ENCODE data around the gene PCYT2. TPM values are rescaled to one million over a fixed set of nuclear protein-coding genes. Genes with fewer than 3 reads are reported as not detected.

PCYT2 gene
- total and polyA plus RNA-seq, 9 of the 15 experiments (the other 6 are each of a cell fraction or from before 2014, with no cell fraction given) = 0.92 to 134 (median 82.5) TPM

DNA sequence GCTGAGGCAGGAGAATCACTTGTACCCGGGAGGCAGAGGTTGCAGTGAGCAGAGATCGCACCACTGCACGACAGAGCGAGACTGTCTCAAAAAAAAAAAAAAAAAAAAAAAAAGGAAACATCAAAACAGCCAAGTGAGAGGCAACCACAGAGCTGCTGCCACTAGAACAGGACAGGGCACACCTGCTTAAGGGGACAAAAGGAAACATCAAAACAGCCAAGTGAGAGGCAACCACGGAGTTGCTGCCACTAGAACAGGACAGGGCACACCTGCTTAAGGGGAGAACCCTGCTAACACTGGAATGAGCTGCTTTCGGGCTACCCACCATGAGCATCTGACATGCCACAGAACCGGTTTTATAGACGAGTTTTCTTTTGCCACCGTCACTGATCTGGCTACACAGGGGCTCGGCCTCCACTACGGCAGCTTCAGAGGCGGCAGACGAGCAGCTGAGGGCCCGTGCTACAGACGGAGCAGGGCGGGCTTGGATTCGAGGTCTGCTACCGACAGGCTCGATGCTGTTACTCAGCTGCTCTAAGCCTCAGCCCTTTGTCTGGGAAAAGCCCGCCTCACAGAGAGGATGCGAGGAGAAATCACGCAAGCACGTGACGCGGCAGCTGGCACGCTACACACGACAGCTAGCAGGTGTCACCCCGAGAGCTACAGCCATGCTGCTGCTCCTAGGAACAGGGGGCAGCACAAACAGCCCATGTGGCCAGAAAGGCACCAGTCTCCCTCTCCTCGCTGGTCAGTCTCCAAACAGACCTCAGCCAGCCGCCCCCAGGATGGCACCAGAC lies 52.8 kb downstream of the PCYT2 start (continued):
- TF ChIP-seq ZNF707 (CRISPR knock-in tag; conservative IDR thresholded peaks at IDR 0.05) (no peak), ZFP1 (CRISPR knock-in tag; IDR thresholded peaks at IDR 0.05) (no peak), POLR2G (IDR thresholded peaks at IDR 0.05; ENCODE audit: low read depth, low read length) (peak; percentile 73), ZNF12 (CRISPR knock-in tag; IDR thresholded peaks at IDR 0.05) (no peak), PRMT5 (CRISPR knock-in tag; IDR thresholded peaks at IDR 0.05) (no peak)
- TF ChIP-seq, protein P1, sequence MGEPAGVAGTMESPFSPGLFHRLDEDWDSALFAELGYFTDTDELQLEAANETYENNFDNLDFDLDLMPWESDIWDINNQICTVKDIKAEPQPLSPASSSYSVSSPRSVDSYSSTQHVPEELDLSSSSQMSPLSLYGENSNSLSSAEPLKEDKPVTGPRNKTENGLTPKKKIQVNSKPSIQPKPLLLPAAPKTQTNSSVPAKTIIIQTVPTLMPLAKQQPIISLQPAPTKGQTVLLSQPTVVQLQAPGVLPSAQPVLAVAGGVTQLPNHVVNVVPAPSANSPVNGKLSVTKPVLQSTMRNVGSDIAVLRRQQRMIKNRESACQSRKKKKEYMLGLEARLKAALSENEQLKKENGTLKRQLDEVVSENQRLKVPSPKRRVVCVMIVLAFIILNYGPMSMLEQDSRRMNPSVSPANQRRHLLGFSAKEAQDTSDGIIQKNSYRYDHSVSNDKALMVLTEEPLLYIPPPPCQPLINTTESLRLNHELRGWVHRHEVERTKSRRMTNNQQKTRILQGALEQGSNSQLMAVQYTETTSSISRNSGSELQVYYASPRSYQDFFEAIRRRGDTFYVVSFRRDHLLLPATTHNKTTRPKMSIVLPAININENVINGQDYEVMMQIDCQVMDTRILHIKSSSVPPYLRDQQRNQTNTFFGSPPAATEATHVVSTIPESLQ (CRISPR knock-in tag; IDR thresholded peaks at IDR 0.05) = no peak
- TF ChIP-seq, protein P2, sequence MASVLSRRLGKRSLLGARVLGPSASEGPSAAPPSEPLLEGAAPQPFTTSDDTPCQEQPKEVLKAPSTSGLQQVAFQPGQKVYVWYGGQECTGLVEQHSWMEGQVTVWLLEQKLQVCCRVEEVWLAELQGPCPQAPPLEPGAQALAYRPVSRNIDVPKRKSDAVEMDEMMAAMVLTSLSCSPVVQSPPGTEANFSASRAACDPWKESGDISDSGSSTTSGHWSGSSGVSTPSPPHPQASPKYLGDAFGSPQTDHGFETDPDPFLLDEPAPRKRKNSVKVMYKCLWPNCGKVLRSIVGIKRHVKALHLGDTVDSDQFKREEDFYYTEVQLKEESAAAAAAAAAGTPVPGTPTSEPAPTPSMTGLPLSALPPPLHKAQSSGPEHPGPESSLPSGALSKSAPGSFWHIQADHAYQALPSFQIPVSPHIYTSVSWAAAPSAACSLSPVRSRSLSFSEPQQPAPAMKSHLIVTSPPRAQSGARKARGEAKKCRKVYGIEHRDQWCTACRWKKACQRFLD (CRISPR knock-in tag; IDR thresholded peaks at IDR 0.05) = no peak
- TF ChIP-seq, protein P3, sequence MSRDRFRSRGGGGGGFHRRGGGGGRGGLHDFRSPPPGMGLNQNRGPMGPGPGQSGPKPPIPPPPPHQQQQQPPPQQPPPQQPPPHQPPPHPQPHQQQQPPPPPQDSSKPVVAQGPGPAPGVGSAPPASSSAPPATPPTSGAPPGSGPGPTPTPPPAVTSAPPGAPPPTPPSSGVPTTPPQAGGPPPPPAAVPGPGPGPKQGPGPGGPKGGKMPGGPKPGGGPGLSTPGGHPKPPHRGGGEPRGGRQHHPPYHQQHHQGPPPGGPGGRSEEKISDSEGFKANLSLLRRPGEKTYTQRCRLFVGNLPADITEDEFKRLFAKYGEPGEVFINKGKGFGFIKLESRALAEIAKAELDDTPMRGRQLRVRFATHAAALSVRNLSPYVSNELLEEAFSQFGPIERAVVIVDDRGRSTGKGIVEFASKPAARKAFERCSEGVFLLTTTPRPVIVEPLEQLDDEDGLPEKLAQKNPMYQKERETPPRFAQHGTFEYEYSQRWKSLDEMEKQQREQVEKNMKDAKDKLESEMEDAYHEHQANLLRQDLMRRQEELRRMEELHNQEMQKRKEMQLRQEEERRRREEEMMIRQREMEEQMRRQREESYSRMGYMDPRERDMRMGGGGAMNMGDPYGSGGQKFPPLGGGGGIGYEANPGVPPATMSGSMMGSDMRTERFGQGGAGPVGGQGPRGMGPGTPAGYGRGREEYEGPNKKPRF (IDR thresholded peaks at IDR 0.05; ENCODE audit: low read depth, low read length) = no peak
- TF ChIP-seq, protein P4, sequence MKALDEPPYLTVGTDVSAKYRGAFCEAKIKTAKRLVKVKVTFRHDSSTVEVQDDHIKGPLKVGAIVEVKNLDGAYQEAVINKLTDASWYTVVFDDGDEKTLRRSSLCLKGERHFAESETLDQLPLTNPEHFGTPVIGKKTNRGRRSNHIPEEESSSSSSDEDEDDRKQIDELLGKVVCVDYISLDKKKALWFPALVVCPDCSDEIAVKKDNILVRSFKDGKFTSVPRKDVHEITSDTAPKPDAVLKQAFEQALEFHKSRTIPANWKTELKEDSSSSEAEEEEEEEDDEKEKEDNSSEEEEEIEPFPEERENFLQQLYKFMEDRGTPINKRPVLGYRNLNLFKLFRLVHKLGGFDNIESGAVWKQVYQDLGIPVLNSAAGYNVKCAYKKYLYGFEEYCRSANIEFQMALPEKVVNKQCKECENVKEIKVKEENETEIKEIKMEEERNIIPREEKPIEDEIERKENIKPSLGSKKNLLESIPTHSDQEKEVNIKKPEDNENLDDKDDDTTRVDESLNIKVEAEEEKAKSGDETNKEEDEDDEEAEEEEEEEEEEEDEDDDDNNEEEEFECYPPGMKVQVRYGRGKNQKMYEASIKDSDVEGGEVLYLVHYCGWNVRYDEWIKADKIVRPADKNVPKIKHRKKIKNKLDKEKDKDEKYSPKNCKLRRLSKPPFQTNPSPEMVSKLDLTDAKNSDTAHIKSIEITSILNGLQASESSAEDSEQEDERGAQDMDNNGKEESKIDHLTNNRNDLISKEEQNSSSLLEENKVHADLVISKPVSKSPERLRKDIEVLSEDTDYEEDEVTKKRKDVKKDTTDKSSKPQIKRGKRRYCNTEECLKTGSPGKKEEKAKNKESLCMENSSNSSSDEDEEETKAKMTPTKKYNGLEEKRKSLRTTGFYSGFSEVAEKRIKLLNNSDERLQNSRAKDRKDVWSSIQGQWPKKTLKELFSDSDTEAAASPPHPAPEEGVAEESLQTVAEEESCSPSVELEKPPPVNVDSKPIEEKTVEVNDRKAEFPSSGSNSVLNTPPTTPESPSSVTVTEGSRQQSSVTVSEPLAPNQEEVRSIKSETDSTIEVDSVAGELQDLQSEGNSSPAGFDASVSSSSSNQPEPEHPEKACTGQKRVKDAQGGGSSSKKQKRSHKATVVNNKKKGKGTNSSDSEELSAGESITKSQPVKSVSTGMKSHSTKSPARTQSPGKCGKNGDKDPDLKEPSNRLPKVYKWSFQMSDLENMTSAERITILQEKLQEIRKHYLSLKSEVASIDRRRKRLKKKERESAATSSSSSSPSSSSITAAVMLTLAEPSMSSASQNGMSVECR (CRISPR knock-in tag; IDR thresholded peaks at IDR 0.05) = 0 out of 2 replicates have a peak, but pooled peaks have one; percentile 50
- TF ChIP-seq, protein P5, sequence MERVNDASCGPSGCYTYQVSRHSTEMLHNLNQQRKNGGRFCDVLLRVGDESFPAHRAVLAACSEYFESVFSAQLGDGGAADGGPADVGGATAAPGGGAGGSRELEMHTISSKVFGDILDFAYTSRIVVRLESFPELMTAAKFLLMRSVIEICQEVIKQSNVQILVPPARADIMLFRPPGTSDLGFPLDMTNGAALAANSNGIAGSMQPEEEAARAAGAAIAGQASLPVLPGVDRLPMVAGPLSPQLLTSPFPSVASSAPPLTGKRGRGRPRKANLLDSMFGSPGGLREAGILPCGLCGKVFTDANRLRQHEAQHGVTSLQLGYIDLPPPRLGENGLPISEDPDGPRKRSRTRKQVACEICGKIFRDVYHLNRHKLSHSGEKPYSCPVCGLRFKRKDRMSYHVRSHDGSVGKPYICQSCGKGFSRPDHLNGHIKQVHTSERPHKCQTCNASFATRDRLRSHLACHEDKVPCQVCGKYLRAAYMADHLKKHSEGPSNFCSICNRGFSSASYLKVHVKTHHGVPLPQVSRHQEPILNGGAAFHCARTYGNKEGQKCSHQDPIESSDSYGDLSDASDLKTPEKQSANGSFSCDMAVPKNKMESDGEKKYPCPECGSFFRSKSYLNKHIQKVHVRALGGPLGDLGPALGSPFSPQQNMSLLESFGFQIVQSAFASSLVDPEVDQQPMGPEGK (CRISPR knock-in tag; IDR thresholded peaks at IDR 0.05; ENCODE audit: borderline replicate concordance) = no peak
